ENCODE results near the gene OR8G5.

The OR8G5 gene

DNA sequence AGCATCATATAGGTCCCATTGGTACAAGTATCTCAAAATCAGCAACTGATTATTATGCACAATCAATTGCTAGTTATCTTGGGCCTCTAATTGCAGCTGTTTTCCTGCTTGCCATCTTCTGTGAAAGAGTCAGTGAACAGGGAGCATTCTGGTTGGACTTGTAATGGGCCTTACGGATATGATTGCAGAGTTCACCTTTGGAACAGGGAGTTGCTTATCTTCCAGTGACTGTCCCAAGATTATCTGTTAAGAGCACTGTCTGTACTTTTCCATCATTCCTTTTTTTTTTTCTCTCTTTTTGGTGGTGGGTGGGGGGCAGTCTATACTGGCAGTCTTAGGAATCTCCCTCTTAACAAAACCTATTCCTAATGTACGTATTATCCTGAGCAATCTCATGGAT, 17.8 kb downstream of the OR8G5 start:
- H3K4me3 ChIP-seq (ENCODE audit: insufficient read depth, low read length, poor library complexity, severe bottlenecking) = no peak overlapping the region
- no peaks in the 10 kb centered on the region for H3F3A ChIP-seq (ENCODE audit: insufficient read depth)
- H3K4me2 ChIP-seq (ENCODE audit: low read depth, low read length, poor library complexity, severe bottlenecking) = no peak overlapping the region
- no peaks in the 10 kb centered on the region for H3K9me3 ChIP-seq (ENCODE audit: insufficient read depth, low read length)
- no peak overlapping the region for H3K9ac ChIP-seq (ENCODE audit: low read length)
- no peaks in the 10 kb centered on the region for H3K27me3 ChIP-seq (ENCODE audit: low read length)
- no peaks in the 10 kb centered on the region for H3K9me2 ChIP-seq (replicated peaks; ENCODE audit: insufficient read depth, low read length)
- TF ChIP-seq, protein P1, sequence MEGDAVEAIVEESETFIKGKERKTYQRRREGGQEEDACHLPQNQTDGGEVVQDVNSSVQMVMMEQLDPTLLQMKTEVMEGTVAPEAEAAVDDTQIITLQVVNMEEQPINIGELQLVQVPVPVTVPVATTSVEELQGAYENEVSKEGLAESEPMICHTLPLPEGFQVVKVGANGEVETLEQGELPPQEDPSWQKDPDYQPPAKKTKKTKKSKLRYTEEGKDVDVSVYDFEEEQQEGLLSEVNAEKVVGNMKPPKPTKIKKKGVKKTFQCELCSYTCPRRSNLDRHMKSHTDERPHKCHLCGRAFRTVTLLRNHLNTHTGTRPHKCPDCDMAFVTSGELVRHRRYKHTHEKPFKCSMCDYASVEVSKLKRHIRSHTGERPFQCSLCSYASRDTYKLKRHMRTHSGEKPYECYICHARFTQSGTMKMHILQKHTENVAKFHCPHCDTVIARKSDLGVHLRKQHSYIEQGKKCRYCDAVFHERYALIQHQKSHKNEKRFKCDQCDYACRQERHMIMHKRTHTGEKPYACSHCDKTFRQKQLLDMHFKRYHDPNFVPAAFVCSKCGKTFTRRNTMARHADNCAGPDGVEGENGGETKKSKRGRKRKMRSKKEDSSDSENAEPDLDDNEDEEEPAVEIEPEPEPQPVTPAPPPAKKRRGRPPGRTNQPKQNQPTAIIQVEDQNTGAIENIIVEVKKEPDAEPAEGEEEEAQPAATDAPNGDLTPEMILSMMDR (IDR thresholded peaks at IDR 0.05; ENCODE audit: insufficient read depth, low read length, poor library complexity, severe bottlenecking) = no peak
- no peak for TF ChIP-seq EZH2phosphoT487 (conservative IDR thresholded peaks at IDR 0.05; ENCODE audit: low read length)
- no peaks in the 10 kb centered on the region for H3K36me3 ChIP-seq (ENCODE audit: low read length)
- H3K27ac ChIP-seq (ENCODE audit: low read depth, low read length) = no peak overlapping the region
- H4K20me1 ChIP-seq (ENCODE audit: low read depth, low read length) = no peaks in the 10 kb centered on the region
- no peak overlapping the region for H2AFZ ChIP-seq (ENCODE audit: low read depth, low read length, severe bottlenecking)
- no peaks in the 10 kb centered on the region for H3K79me2 ChIP-seq (ENCODE audit: insufficient read depth, low read length)

DNA sequence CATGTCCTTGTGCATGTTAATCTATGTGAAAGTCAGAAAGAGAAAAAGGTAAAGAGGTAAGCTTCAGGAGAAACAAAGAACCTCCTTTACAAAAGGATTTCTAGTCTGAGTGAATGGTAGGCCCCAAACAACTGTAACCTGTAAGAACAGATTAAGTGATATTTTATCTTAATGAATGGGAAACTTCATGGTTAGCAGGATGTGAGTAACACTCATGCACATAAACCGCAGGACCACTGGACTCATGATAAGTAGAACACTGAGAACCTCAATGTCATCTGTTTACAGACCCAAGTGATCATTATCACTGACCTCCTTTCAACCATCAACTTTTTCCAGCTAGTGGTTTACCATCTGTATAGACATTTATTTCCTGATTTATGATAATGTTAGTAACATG, 19.9 kb downstream of the OR8G5 start:
- H3K9ac ChIP-seq (ENCODE audit: low read length) = no peak overlapping the region
- no peaks in the 10 kb centered on the region for H3K36me3 ChIP-seq (ENCODE audit: low read length)
- no peaks in the 10 kb centered on the region for H3K27me3 ChIP-seq (ENCODE audit: low read length)
- no peaks in the 10 kb centered on the region for H3F3A ChIP-seq (ENCODE audit: insufficient read depth)
- H3K9me3 ChIP-seq (ENCODE audit: insufficient read depth, low read length) = no peaks in the 10 kb centered on the region
- H3K9me2 ChIP-seq (replicated peaks; ENCODE audit: insufficient read depth, low read length) = no peaks in the 10 kb centered on the region
- no peak overlapping the region for H2AFZ ChIP-seq (ENCODE audit: low read depth, low read length, severe bottlenecking)
- no peak overlapping the region for H3K4me3 ChIP-seq (ENCODE audit: insufficient read depth, low read length, poor library complexity, severe bottlenecking)
- H3K79me2 ChIP-seq (ENCODE audit: insufficient read depth, low read length) = no peaks in the 10 kb centered on the region
- no peak overlapping the region for H3K27ac ChIP-seq (ENCODE audit: low read depth, low read length)
- no peak overlapping the region for H3K4me2 ChIP-seq (ENCODE audit: low read depth, low read length, poor library complexity, severe bottlenecking)
- TF ChIP-seq EZH2phosphoT487 (conservative IDR thresholded peaks at IDR 0.05; ENCODE audit: low read length) = no peak
- H4K20me1 ChIP-seq (ENCODE audit: low read depth, low read length) = no peaks in the 10 kb centered on the region

DNA sequence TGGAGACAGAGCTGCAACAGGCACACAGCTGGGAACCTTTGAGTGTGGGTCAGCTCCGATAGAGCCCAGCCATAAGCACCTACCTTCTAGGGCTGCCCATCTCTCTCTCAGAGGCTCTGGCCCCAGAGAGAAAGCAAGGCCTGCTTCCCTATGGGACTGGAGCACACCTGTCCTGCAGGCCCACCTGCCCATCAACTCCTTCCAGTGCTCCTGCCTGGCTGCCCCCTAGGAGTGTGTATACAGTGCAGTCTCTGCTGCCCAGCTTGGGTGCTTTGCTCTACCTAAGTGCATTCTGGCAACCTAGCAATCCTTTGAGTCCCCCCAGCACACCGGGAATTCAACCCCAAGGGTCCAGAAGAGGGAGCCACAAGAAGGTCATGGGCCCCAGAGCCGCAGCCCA, 21.0 kb downstream of the OR8G5 start:
- no peaks in the 10 kb centered on the region for H3K36me3 ChIP-seq (ENCODE audit: low read length)
- H3K9ac ChIP-seq (ENCODE audit: low read length) = no peak overlapping the region
- H3F3A ChIP-seq (ENCODE audit: insufficient read depth) = no peaks in the 10 kb centered on the region
- H3K79me2 ChIP-seq (ENCODE audit: insufficient read depth, low read length) = no peaks in the 10 kb centered on the region
- no peak overlapping the region for H3K4me3 ChIP-seq (ENCODE audit: insufficient read depth, low read length, poor library complexity, severe bottlenecking)
- no peaks in the 10 kb centered on the region for H3K27me3 ChIP-seq (ENCODE audit: low read length)
- TF ChIP-seq EZH2phosphoT487 (conservative IDR thresholded peaks at IDR 0.05; ENCODE audit: low read length) = no peak
- TF ChIP-seq, protein P1 (IDR thresholded peaks at IDR 0.05; ENCODE audit: insufficient read depth, low read length, poor library complexity, severe bottlenecking) = no peak
- no peak overlapping the region for H3K4me2 ChIP-seq (ENCODE audit: low read depth, low read length, poor library complexity, severe bottlenecking)
- no peak overlapping the region for H2AFZ ChIP-seq (ENCODE audit: low read depth, low read length, severe bottlenecking)
- H3K9me2 ChIP-seq (replicated peaks; ENCODE audit: insufficient read depth, low read length) = no peaks in the 10 kb centered on the region
- H3K9me3 ChIP-seq (ENCODE audit: insufficient read depth, low read length) = no peaks in the 10 kb centered on the region
- no peaks in the 10 kb centered on the region for H4K20me1 ChIP-seq (ENCODE audit: low read depth, low read length)
- no peak overlapping the region for H3K27ac ChIP-seq (ENCODE audit: low read depth, low read length)

DNA sequence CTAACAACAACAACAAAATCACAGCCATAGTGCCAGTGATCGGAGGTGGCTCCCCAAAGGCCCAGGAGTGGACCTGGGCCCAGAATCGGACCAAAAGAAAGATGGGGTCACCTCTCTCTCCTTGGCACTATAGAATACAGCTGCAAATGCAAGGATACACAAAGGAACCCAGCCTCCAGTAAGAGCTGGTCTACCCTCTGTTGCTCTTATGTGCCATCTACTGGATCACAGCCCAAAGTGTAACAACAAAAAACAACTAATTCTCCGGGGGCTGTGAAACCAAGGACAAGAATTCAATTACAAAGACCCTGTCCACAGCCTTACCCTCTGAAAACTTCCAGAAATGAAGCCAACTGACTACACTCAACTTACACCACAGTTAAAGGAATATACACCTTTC, 21.6 kb downstream of the OR8G5 start:
- Histone ChIP-seq H3K27me3 (ENCODE audit: low read length) (no peaks in the 10 kb centered on the region), H2AFZ (ENCODE audit: low read depth, low read length, severe bottlenecking) (no peak overlapping the region), H3K4me2 (ENCODE audit: low read depth, low read length, poor library complexity, severe bottlenecking) (no peak overlapping the region), H4K20me1 (ENCODE audit: low read depth, low read length) (no peaks in the 10 kb centered on the region), H3K9ac (ENCODE audit: low read length) (no peak overlapping the region), H3K36me3 (ENCODE audit: low read length) (no peaks in the 10 kb centered on the region), H3K79me2 (ENCODE audit: insufficient read depth, low read length) (no peaks in the 10 kb centered on the region), H3K9me3 (ENCODE audit: insufficient read depth, low read length) (no peaks in the 10 kb centered on the region), H3K27ac (ENCODE audit: low read depth, low read length) (no peak overlapping the region), H3K9me2 (replicated peaks; ENCODE audit: insufficient read depth, low read length) (no peaks in the 10 kb centered on the region), H3F3A (ENCODE audit: insufficient read depth) (no peaks in the 10 kb centered on the region), H3K4me3 (ENCODE audit: insufficient read depth, low read length, poor library complexity, severe bottlenecking) (no peak overlapping the region)
- no peak for TF ChIP-seq EZH2phosphoT487 (conservative IDR thresholded peaks at IDR 0.05; ENCODE audit: low read length)
- TF ChIP-seq, protein P1 (IDR thresholded peaks at IDR 0.05; ENCODE audit: insufficient read depth, low read length, poor library complexity, severe bottlenecking) = no peak

Measured in SU-DHL-6 (cell line).